Ascending aorta (tissue), 2 donors: Measurements from ENCODE around the gene ABHD10. TPM values are rescaled to one million over a fixed set of nuclear protein-coding genes. Genes with fewer than 3 reads are reported as not detected.

Experiments used
- DNase-seq, 2 donors: peaks; one replicate each; pipeline ENCODE4 v3.0.0-alpha.2; 2019; ENCODE audit warnings: low spot score in 2 of 2
- H3K27ac ChIP-seq, 2 donors: fragments of 200-600 bp; sonication (generic); one replicate each; pipeline ENCODE4 v1.5.1; 2016 to 2017; ENCODE audit warnings: mild to moderate bottlenecking in 1 of 2
- H3K27me3 ChIP-seq: fragments of 200-600 bp; sonication (generic); one replicate; pipeline ENCODE4 v1.5.1; 2017
- H3K36me3 ChIP-seq, 2 donors: fragments of 200-600 bp; sonication (generic); one replicate each; pipeline ENCODE4 v1.5.1; 2016
- H3K4me1 ChIP-seq, 2 donors: fragments of 200-600 bp; sonication (generic); one replicate each; pipeline ENCODE4 v1.5.1; 2016 to 2017; ENCODE audit warnings: mild to moderate bottlenecking in 1 of 2
- H3K4me3 ChIP-seq, 2 donors: fragments of 200-600 bp; sonication (generic); one replicate each; pipeline ENCODE4 v1.5.1; 2016 to 2017; ENCODE audit warnings: mild to moderate bottlenecking in 1 of 2
- H3K9me3 ChIP-seq, 2 donors: fragments of 200-600 bp; sonication (generic); one replicate each; pipeline ENCODE4 v1.5.1; 2016
- intact Hi-C: fragments of 100-400 bp; cut with DNase I; formaldehyde crosslinking; loops from one replicate; pipeline ENCODE4 v1.15.1; 2023
- total RNA-seq: library from RNA; depleted of rRNA; stranded (reverse); fragments of >200 nt; gene quantifications from one replicate; pipeline ENCODE4 v1.1.0, GENCODE V29; 2016
- TF ChIP-seq, protein P1 (sequence below), 3 experiments: fragments of 200-600 bp in 2 of 3; fragments of 450-650 bp in 1 of 3; sonication (generic) in 2 of 3; IDR thresholded peaks; one replicate each; pipeline ENCODE4 v1.5.1; 2016 to 2019; ENCODE audit warnings: antibody characterized with exemption in 3 of 3, mild to moderate bottlenecking in 1 of 3, moderate library complexity in 1 of 3

Gene ABHD10
- total RNA-seq, 1 donor from 2014 or later = 18.6 TPM

DNA sequence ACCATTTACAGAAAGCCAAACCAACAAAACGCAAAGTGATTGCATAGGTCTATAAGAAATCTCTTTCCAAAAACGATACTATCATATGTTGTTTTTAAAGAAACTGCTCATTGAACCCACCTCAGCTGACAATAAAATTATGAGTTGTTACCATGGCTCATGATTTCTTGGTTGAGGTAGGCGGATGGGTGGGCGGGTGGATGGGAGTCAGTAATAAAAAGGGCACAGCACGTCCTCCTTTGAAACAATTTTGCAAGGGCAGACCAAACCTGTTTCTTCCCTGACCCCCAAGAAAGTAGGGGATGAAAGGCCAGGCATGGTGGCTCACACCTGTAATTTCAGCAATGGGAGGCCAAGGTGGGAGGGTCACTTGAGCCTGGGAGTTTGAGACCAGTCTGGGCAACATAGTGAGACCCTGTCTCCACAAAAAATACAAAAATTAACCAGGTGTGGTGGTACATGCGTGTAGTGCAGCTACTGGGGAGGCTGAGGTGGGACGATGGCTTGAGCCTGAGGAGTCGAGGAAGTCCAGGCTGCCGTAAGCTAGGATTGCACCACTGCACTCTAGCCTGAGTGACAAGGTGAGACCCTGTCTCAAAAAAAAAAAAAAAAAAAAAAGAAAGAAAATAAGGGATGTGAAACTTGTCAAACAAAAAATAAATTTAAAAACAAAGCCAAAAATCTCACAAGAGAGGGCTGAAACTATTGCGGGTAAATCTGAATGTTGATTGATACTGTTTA is 2.1 kb downstream of the ABHD10 start:
- Histone ChIP-seq H3K27me3 (no peaks in the 10 kb centered on the region), H3K4me1 (peaks cover 0 to 9% of the 10 kb centered on the region in 2 donors), H3K9me3 (no peaks in the 10 kb centered on the region), H3K27ac (no peak overlapping the region), H3K4me3 (no peak overlapping the region), H3K36me3 (no peaks in the 10 kb centered on the region)
- intact Hi-C loops = no loop called here
- DNase-seq = no peak
- TF ChIP-seq, protein P1, sequence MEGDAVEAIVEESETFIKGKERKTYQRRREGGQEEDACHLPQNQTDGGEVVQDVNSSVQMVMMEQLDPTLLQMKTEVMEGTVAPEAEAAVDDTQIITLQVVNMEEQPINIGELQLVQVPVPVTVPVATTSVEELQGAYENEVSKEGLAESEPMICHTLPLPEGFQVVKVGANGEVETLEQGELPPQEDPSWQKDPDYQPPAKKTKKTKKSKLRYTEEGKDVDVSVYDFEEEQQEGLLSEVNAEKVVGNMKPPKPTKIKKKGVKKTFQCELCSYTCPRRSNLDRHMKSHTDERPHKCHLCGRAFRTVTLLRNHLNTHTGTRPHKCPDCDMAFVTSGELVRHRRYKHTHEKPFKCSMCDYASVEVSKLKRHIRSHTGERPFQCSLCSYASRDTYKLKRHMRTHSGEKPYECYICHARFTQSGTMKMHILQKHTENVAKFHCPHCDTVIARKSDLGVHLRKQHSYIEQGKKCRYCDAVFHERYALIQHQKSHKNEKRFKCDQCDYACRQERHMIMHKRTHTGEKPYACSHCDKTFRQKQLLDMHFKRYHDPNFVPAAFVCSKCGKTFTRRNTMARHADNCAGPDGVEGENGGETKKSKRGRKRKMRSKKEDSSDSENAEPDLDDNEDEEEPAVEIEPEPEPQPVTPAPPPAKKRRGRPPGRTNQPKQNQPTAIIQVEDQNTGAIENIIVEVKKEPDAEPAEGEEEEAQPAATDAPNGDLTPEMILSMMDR (IDR thresholded peaks at IDR 0.05) = no peak

DNA sequence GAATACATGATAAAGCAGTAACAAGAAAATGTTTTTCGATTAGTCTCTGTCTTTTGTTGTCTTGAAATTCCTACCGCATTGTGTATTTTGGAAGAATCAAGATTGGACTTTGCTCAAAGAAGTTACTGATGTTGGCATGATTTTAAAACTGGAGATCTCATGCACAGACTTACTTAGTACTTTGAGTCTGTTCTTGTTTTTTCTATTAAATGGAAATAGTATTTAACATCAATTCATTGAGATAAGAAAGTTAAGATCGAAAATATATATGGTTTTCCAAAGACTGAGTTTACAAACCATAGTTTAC is 2.6 kb downstream of the ABHD10 start:
- H3K4me3 ChIP-seq = no peak overlapping the region
- peaks cover 0 to under 1% of the 10 kb centered on the region in 2 donors for H3K36me3 ChIP-seq
- TF ChIP-seq, protein P1 (IDR thresholded peaks at IDR 0.05) = no peak
- H3K27me3 ChIP-seq = no peaks in the 10 kb centered on the region
- DNase-seq = no peak
- H3K9me3 ChIP-seq = no peaks in the 10 kb centered on the region
- peaks cover 0 to 9% of the 10 kb centered on the region in 2 donors for H3K4me1 ChIP-seq
- H3K27ac ChIP-seq = no peak overlapping the region
- intact Hi-C loops = no loop called here

- no peak for DNase-seq
- Histone ChIP-seq H3K4me3 (no peak overlapping the region), H3K27ac (peak overlapping the region in 1 of 2 donors; percentile 0), H3K27me3 (no peaks in the 10 kb centered on the region), H3K36me3 (peaks cover 11 to 21% of the 10 kb centered on the region in 2 donors), H3K9me3 (no peaks in the 10 kb centered on the region), H3K4me1 (peaks cover 0 to 9% of the 10 kb centered on the region in 2 donors)
- intact Hi-C loops = no loop called here
- TF ChIP-seq, protein P1 (IDR thresholded peaks at IDR 0.05) = no peak
These were observed 5.9 kb downstream of the ABHD10 start for GRCh38 chr3:111984636-111985298.

GRCh38 chr3:111986800-111987199 is 8.0 kb downstream of the ABHD10 start:
- TF ChIP-seq, protein P1 (IDR thresholded peaks at IDR 0.05) = no peak
- Histone ChIP-seq H3K4me1 (peaks cover 0 to 5% of the 10 kb centered on the region in 2 donors), H3K27me3 (no peaks in the 10 kb centered on the region), H3K27ac (no peak overlapping the region), H3K36me3 (peaks cover 13 to 27% of the 10 kb centered on the region in 2 donors), H3K9me3 (no peaks in the 10 kb centered on the region), H3K4me3 (no peak overlapping the region)
- intact Hi-C loops = no loop called here
- DNase-seq = no peak

GRCh38 chr3:111989061-111989678 is 10.3 kb downstream of the ABHD10 start:
- H3K36me3 ChIP-seq = peaks cover 18 to 41% of the 10 kb centered on the region in 2 donors
- no peaks in the 10 kb centered on the region for H3K27me3 ChIP-seq
- TF ChIP-seq, protein P1 (IDR thresholded peaks at IDR 0.05) = peak; percentile 44 to 66 (median 50)
- no peaks in the 10 kb centered on the region for H3K4me1 ChIP-seq
- H3K27ac ChIP-seq = no peak overlapping the region
- no peak for DNase-seq
- H3K9me3 ChIP-seq = no peaks in the 10 kb centered on the region
- intact Hi-C loops = loop anchor here (2.0 kb wide), 1 partner anchor 24 kb away; no protein-coding TSS in a partner anchor
- no peak overlapping the region for H3K4me3 ChIP-seq
